ENCODE data around the gene EYA2.

EYA2 gene

DNA sequence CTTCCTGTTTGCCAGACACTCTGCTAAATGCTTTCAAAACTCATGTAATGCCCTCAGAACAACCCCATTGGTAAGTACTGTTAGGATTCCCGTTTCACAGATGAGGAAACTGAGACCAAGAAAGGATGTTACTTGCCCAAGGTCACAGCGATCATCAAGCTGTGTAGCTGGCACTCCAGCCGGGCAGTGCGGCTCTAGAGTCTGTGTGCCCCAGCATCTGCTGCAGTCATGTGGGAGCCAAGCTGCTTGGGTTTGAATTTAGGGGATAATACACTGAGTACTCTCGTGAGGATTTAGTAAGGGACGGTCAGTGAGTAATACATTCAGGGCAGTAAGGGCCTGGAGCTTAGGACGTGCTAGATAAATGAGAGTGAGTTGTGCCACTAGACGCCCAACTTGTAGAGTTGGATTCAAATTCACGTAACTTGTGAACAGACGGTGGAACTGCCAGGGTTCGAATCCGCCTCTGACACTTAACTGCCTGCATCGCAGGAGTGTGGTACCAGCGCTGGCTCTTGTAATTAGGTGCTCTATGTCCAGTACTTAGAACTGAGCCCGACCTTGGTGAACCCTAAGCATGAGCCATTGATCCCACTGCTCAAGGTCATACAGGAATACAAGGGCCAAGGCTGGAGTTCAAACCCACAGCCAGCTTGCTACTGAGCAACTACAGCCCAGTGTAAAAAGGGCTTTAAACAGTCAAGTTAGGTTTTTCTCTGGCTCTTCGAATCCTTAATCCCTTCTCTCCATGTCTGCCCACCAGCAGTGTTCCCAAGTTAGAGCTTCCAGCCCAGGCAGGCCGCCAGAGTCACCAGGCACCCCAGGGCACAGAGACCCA lies 70.2 kb downstream of the EYA2 start:
- DNase-seq = no peak
- intact Hi-C loops (cut with DNase I) = no loop called here

DNA sequence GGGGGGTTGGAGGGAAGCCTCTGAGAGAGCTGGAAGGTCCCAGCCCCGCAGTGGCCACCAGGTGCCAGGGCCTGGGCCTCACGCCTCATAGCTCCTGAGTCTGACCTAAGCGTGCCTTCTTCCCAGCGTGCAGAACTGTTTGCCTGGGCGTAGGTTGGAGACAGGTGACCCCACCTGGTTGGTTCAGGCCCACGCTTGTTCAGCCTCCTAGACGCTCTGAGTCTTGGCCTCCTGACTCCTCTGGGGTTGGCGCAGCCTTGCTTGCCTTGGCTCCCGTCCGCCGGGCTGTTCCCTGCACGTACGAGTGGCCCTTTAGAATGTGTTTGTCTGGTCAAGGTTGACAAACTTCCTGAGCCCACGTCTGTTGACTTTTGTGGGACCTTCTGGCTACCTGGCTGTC lies 70.8 kb downstream of the EYA2 start:
- intact Hi-C loops (cut with DNase I) = no loop called here

DNA sequence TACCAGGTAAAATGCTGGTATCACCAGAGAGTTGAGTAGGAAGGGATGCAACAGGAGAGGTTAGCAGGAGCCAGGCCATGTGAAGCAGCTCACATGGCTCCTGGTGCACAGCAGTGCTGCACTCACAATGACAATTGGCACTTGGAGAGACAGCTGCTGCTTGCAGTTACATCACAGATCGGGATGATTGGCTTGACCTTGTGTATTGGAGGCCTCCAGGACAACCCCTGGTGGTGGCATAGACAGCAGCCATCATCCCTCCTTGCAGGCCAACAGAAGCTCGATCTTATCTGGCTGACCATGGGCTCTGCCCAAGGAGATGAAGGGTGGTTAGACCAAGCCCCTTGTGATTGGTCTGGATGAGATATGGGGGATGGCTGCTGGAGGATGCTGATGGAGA lies 73.0 kb downstream of the EYA2 start:
- no peak for DNase-seq
- intact Hi-C loops (cut with DNase I) = no loop called here

More for the DNA sequence above, 70.8 kb downstream of the EYA2 start:
- no peak for DNase-seq

- DNase-seq = peak in 18 of 42 donors; percentile 5 to 63 (median 37)
- intact Hi-C loops (cut with DNase I) = no loop called here
These were observed 76.4 kb downstream of the EYA2 start for GRCh38 chr20:46970937-46971630.

GRCh38 chr20:46973766-46974165 lies 79.1 kb downstream of the EYA2 start:
- intact Hi-C loops (cut with DNase I) = no loop called here
- no peak for DNase-seq

DNA sequence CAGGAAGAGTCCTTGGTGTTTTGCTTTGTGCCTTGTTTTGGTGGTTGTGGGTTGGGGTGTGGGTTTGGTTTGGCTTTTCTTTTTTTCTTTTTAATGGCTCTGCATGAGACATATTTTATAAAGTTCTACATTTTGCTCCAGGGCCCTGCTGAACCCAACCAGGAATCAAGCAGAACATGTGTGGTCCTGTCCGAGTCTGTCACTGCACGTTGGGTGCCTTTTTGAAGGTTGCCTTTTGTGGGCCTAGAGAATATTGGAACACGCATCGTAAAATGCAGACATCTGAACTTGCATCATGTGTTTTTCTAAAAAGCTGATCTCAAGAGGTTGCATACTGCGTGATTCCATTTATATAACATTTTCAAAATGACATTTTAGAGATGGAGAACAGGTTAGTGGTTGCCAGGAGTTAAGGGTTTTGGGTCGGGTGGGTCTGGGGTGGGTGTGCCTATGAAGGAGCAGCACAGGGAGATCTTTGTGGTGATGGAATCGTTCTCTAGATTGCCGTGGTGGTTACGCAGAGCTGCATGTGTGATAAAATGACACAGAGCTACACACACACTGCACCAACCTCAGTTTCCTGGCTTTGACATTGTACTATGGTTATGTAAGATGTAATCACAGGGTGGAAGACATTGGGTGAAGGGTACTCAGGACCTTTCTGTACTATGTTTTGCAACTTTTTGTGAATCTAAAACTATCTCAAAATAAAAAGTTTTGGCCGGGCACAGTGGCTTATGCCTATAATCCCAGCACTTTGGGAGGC lies 80.2 kb downstream of the EYA2 start:
- intact Hi-C loops (cut with DNase I) = no loop called here
- DNase-seq = no peak

- intact Hi-C loops (cut with DNase I) = no loop called here
- DNase-seq = no peak
These were observed 81.3 kb downstream of the EYA2 start for GRCh38 chr20:46975976-46976375.

- intact Hi-C loops (cut with DNase I) = no loop called here
- no peak for DNase-seq
These were observed 82.6 kb downstream of the EYA2 start for GRCh38 chr20:46977204-46977603.

GRCh38 chr20:46977909-46978588 lies 83.4 kb downstream of the EYA2 start:
- intact Hi-C loops (cut with DNase I) = no loop called here
- DNase-seq = no peak

DNA sequence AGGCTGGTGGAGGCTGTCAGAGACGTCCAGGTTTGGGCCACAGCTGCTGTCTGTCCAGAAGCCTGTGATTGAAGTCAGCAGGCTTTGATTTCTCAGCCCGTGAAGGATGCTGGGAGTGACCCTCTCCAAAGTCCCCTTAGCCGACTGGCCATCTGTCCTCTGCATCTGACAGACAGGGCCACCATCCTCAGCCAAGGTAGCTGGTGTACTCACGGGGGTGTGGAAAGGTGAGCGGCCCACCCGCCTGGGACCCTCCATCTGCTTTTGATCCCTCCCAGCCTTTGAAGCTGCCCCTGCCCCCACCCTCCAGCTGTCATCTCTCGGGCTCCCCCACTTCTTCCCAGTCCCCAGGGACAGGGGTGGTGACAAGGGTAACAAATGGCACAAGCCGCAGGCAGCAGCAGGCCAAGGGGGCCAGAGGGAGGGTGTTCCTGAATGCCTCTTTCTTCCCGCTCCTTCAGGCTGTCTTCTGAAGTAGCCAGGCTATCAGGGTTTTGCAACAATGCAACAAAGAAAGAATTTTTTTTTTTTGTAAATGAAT lies 84.4 kb downstream of the EYA2 start:
- intact Hi-C loops (cut with DNase I) = no loop called here
- no peak for DNase-seq

- intact Hi-C loops (cut with DNase I) = no loop called here
- no peak for DNase-seq
These were observed 85.1 kb downstream of the EYA2 start for GRCh38 chr20:46979603-46980241.

GRCh38 chr20:46981184-46981583 lies 86.5 kb downstream of the EYA2 start:
- DNase-seq = no peak
- intact Hi-C loops (cut with DNase I) = no loop called here

DNA sequence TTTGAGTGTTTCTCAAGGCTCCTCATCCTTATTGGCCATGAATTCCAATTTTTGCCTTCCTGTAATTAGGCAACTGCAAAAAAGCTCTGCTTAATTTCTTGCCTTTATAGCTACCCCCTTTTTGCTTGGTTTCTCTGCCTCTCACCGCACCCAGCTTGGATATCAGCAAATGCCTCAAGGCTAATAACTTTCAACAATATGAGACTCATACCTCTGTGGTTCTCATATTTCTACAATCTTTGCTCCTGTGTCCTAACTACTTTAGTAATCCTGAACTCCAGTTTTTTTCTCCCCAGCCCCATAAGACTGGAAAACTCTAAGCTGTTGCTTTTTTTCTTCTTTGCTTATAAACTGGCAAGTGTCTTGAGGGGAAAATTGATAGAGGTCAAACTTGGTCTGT lies 88.8 kb downstream of the EYA2 start:
- intact Hi-C loops (cut with DNase I) = no loop called here
- DNase-seq = no peak

DNA sequence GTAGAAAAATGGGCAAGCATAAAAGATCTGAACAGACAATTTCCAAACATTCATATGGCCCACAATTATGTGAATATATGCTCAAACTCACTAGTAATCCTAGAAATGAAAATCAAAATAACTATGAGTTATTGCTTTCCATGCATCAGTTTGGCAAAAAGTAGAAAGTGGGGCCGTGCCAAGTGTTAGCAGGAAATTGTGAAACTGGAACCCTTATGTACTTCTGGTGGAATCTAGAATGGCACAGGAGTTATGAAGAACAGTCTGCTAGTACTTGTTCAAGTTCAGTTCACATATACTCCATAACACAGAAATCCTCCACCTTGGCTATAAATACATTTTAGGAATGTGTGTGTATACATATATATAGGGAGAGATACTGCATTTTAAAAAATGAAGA lies 89.8 kb downstream of the EYA2 start:
- no peak for DNase-seq
- intact Hi-C loops (cut with DNase I) = no loop called here

DNA sequence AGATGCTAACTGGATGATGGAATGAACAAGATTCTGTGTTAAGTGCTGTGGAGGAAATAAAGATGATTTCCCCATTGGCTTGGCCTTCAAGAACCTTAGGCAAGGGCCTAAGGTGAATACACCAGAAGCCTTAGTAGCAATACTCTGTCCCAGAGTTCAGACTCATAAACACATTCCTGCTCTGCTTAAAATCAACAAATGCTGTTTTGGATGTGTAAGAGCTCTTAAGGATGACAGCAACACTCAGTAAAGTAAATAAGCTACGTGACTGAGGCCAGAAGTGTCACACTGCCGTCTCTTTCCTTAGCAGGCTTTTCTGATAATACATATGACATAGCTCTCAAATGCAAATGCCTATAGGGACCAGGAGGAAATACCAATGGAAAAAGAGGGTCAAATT lies 90.6 kb downstream of the EYA2 start:
- DNase-seq = no peak
- intact Hi-C loops (cut with DNase I) = no loop called here

DNA sequence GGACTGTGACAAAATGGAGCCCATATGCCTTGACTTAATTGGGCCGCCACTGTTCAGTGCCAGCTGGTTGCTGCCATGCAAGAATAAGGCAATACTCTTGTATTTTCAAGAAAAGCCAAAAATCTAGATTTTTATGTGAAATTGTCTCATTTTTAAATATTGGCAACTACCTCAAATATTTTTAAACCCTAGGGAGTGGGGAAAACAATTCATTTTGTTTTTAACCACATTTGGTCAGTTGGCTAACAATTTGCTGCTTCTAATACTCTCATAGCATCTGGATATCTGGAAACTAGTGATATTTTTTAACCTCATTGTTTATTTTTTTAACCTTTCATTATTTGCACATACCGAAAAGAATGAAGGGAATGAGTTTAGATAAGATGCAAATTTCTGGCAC lies 91.0 kb downstream of the EYA2 start:
- DNase-seq = no peak
- intact Hi-C loops (cut with DNase I) = no loop called here

DNA sequence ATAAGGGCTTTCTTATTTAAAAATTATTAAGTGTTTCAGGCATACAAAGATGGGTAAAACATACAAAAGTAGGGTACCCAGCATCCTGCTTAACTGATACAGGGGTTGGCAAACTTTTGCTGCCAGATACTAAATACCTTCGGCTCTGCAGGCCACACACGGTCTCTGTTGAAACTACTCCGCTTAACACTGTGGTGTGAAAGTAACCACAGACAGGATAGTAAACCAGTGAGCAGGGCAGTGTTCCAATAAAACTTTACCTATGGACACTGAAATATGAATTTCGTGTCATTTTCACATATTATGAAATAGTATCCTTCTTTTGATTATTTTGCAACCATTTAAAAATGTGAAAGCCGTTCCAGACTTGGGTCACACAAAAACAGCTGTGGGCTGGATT lies 92.4 kb downstream of the EYA2 start:
- intact Hi-C loops (cut with DNase I) = no loop called here
- DNase-seq = no peak

DNA sequence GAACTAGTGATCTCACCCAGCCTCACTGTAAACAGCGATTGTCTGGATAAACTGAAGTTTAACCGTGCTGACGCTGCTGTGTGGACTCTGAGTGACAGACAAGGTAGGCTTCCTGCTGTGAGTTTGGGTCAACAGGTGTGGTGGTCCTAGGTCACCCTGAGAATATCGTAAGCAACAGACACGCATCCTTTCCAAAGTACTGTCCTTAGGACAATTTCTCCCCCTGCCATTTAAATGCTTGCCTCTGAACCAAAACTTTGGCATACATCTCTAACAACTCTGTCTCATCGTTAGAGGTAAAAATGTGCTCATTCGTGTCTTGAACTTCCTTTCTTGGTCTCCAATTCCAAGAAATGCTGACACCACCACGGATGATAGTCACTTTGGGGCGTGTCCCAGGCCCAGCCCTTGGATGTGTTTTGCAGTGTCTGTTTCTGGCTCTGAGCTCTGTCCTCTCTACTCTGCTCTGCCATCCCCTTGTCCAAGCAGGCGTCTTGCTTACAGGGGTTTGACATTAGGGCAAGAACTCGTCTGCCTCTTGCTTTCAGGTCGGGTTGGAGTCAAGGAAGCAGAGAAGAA lies 95.5 kb downstream of the EYA2 start:
- DNase-seq = no peak
- intact Hi-C loops (cut with DNase I) = no loop called here

Data from head of caudate nucleus (tissue), 42 donors.